Measurements from ENCODE around the gene PPIA.
"Not testable (repeated sequence)": the region's sequence is repeated elsewhere in the genome, so short reads cannot be mapped to it uniquely, and the experiment has no call there.

PPIA gene

GRCh38 chr7:44802418-44803025, 6.0 kb downstream of the PPIA start:
- no peak overlapping the region for H3K27ac ChIP-seq
- no peak overlapping the region for H3K4me3 ChIP-seq (ENCODE audit: low read depth in 1 of 2, low read length in 1 of 2)
- H3K9me3 ChIP-seq, result no peaks in the 10 kb centered on the region
- no peak for TF ChIP-seq CTCF (IDR thresholded peaks at IDR 0.05)
- H3K4me1 ChIP-seq (ENCODE audit: control insufficient read depth in 1 of 2, insufficient read depth in 1 of 2, low read depth in 1 of 2, low read length in 1 of 2), result peaks cover 15% of the 10 kb centered on the region in 2 experiments
- H3K36me3 ChIP-seq, result peaks cover 39% of the 10 kb centered on the region
- no peaks in the 10 kb centered on the region for H3K27me3 ChIP-seq

DNA sequence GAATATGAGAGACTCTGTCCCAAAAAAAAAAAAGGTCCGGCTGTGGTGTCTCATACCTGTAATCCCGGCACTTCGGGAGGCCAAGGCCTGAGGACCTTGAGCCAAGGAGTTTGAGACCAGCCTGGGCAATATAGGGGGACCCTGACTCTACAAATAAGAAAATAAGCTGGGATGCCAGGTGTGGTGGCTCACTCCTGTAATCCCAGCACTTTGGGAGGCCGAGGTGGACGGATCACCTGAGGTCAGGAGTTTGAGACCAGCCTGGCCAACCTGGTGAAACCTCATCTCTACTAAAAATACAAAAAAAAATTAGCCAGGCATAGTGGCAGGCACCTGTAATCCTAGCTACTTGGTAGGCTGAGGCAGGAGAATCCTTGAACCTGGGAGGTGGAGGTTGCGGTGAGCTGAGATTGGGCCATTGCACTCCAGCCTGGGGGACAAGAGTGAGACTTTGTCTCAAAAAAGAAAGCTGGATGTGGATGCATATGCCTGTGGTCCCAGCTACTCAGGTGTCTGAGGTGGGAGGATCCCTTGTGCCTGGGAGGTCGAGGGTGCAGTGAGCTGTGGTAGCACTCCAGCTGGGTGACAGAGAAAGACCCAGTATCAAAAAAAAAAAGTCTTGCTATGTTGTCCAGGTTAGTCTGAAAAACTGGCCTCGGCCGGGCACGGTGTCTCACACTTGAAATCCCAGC, 7.5 kb downstream of the PPIA start:
- peaks cover 39% of the 10 kb centered on the region for H3K36me3 ChIP-seq
- H3K4me3 ChIP-seq (ENCODE audit: low read depth in 1 of 2, low read length in 1 of 2); H3K27me3 ChIP-seq; H3K4me1 ChIP-seq (ENCODE audit: control insufficient read depth in 1 of 2, insufficient read depth in 1 of 2, low read depth in 1 of 2, low read length in 1 of 2); H3K9me3 ChIP-seq; H3K27ac ChIP-seq: not testable (repeated sequence)

- no peaks in the 10 kb centered on the region for H3K9me3 ChIP-seq
- no peaks in the 10 kb centered on the region for H3K4me1 ChIP-seq (ENCODE audit: control insufficient read depth in 1 of 2, insufficient read depth in 1 of 2, low read depth in 1 of 2, low read length in 1 of 2)
- no peaks in the 10 kb centered on the region for H3K27me3 ChIP-seq
- no peak overlapping the region for H3K4me3 ChIP-seq (ENCODE audit: low read depth in 1 of 2, low read length in 1 of 2)
- H3K27ac ChIP-seq, result no peak overlapping the region
- no peak for TF ChIP-seq CTCF (IDR thresholded peaks at IDR 0.05)
- H3K36me3 ChIP-seq, result peaks cover 28% of the 10 kb centered on the region
These were observed 9.5 kb downstream of the PPIA start for GRCh38 chr7:44805950-44806349.

GRCh38 chr7:44808914-44809393, 12.5 kb downstream of the PPIA start:
- Histone ChIP-seq H3K4me1 (ENCODE audit: control insufficient read depth in 1 of 2, insufficient read depth in 1 of 2, low read depth in 1 of 2, low read length in 1 of 2) (no peaks in the 10 kb centered on the region), H3K4me3 (ENCODE audit: low read depth in 1 of 2, low read length in 1 of 2) (no peak overlapping the region), H3K27ac (no peak overlapping the region), H3K27me3 (no peaks in the 10 kb centered on the region), H3K9me3 (no peaks in the 10 kb centered on the region), H3K36me3 (peaks cover 5% of the 10 kb centered on the region)
- no peak for TF ChIP-seq CTCF (IDR thresholded peaks at IDR 0.05)

- no peaks in the 10 kb centered on the region for H3K36me3 ChIP-seq
These were observed 14.6 kb downstream of the PPIA start for GRCh38 chr7:44811093-44811492.

More at GRCh38 chr7:44811093-44811492, 14.6 kb downstream of the PPIA start:
- Histone ChIP-seq H3K9me3 (no peaks in the 10 kb centered on the region), H3K4me1 (ENCODE audit: control insufficient read depth in 1 of 2, insufficient read depth in 1 of 2, low read depth in 1 of 2, low read length in 1 of 2) (no peaks in the 10 kb centered on the region), H3K4me3 (ENCODE audit: low read depth in 1 of 2, low read length in 1 of 2) (no peak overlapping the region), H3K27ac (no peak overlapping the region), H3K27me3 (no peaks in the 10 kb centered on the region)
- TF ChIP-seq CTCF (IDR thresholded peaks at IDR 0.05), result no peak
